ENCODE data around the gene MXD3.

Gene MXD3

DNA sequence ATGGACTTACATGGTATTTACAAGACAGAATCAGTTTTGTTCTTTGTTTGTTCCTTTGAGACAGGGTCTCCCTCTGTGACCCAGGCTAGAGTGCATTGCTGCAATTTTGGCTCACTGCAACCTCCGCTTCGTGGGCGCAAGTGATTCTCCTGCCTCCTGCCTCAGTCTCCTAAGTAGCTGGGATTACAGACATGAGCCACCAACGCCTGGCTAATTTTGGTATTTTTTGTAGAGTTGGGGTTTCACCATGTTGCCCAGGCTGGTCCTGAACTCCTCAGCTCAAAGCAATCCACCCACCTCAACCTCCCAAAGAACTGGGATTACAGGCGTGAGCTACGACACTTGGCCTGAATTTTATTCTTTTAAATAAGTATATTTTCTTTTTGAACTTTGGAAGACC is 35.8 kb downstream of the MXD3 start:
- H3K36me3 ChIP-seq, result peaks cover 44% of the 10 kb centered on the region
- H3K27me3 ChIP-seq, result no peaks in the 10 kb centered on the region
- H3K4me3 ChIP-seq (ENCODE audit: low read depth, low read length), result no peak overlapping the region
- TF ChIP-seq, protein P1, sequence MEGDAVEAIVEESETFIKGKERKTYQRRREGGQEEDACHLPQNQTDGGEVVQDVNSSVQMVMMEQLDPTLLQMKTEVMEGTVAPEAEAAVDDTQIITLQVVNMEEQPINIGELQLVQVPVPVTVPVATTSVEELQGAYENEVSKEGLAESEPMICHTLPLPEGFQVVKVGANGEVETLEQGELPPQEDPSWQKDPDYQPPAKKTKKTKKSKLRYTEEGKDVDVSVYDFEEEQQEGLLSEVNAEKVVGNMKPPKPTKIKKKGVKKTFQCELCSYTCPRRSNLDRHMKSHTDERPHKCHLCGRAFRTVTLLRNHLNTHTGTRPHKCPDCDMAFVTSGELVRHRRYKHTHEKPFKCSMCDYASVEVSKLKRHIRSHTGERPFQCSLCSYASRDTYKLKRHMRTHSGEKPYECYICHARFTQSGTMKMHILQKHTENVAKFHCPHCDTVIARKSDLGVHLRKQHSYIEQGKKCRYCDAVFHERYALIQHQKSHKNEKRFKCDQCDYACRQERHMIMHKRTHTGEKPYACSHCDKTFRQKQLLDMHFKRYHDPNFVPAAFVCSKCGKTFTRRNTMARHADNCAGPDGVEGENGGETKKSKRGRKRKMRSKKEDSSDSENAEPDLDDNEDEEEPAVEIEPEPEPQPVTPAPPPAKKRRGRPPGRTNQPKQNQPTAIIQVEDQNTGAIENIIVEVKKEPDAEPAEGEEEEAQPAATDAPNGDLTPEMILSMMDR (IDR thresholded peaks at IDR 0.05; ENCODE audit: low read depth, low read length), result no peak
- no peaks in the 10 kb centered on the region for H3K9me3 ChIP-seq
- H3K4me1 ChIP-seq, result no peaks in the 10 kb centered on the region
- DNase-seq, result no peak

DNA sequence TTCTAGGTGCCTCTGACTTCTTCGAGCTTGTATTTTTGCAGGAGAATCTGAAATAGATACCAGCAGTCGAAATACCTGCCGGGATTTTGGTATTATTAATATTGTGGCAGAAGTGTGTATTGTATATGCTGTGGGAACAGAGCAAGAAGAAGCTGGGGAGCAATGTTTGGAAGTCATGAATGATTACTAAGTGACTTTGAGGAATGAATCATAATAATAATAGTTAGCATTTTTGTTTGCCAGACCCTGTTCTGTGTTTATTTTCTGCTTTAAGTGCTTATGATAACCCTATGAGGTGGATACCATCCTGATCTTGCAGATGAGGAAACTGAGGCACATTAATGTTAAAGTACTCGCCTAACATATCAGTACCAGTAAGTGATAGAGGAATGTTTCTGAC is 40.6 kb downstream of the MXD3 start:
- H3K4me1 ChIP-seq, result no peaks in the 10 kb centered on the region
- TF ChIP-seq, protein P1 (IDR thresholded peaks at IDR 0.05; ENCODE audit: low read depth, low read length), result no peak
- no peak overlapping the region for H3K4me3 ChIP-seq (ENCODE audit: low read depth, low read length)
- no peak for DNase-seq
- peaks cover 75% of the 10 kb centered on the region for H3K36me3 ChIP-seq
- no peaks in the 10 kb centered on the region for H3K9me3 ChIP-seq
- no peaks in the 10 kb centered on the region for H3K27me3 ChIP-seq

DNA sequence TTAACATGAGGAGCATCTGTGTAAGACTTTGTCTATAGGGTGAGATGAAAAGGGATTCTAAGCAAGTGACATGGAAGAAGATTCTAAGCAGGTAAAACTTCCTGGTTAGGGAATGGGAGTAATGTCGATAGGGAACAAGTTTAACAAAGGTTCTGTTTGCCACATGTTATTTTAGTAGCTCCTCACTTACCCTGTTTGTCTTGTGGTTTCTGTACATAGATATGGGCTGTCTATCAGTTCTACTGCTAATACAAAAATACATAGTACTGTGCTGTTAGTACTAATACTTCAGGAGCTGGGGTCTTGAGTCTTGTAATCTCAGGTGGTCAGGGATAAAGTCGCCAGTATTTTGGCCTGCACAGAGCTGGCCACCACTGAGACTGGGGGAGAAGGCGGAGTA is 41.0 kb downstream of the MXD3 start:
- TF ChIP-seq, protein P1 (IDR thresholded peaks at IDR 0.05; ENCODE audit: low read depth, low read length), result no peak
- H3K36me3 ChIP-seq, result peaks cover 75% of the 10 kb centered on the region
- no peak overlapping the region for H3K4me3 ChIP-seq (ENCODE audit: low read depth, low read length)
- no peaks in the 10 kb centered on the region for H3K4me1 ChIP-seq
- DNase-seq, result no peak
- no peaks in the 10 kb centered on the region for H3K27me3 ChIP-seq
- no peaks in the 10 kb centered on the region for H3K9me3 ChIP-seq

DNA sequence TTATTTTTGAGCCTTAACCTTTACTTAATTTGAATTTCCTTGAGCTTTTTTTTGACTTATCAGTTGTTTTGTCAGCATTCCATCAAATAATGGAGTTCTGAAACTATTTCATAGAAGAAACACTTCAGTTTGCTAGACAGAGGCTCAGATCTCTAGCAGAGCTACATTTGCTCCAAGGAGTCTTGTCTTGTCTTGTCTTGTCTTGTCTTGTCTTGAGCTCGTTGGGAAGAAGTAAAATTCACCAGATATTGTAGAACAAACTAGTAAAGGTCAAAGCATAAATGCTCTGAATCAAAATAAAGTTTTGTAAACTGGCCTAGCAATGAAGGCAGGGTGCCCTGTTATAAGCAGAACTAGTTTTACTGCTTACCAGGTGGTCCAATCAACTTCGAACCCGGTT is 41.7 kb downstream of the MXD3 start:
- H3K4me3 ChIP-seq (ENCODE audit: low read depth, low read length), result no peak overlapping the region
- no peaks in the 10 kb centered on the region for H3K27me3 ChIP-seq
- DNase-seq, result no peak
- H3K9me3 ChIP-seq, result no peaks in the 10 kb centered on the region
- peaks cover 74% of the 10 kb centered on the region for H3K36me3 ChIP-seq
- no peaks in the 10 kb centered on the region for H3K4me1 ChIP-seq
- TF ChIP-seq, protein P1 (IDR thresholded peaks at IDR 0.05; ENCODE audit: low read depth, low read length), result no peak

DNA sequence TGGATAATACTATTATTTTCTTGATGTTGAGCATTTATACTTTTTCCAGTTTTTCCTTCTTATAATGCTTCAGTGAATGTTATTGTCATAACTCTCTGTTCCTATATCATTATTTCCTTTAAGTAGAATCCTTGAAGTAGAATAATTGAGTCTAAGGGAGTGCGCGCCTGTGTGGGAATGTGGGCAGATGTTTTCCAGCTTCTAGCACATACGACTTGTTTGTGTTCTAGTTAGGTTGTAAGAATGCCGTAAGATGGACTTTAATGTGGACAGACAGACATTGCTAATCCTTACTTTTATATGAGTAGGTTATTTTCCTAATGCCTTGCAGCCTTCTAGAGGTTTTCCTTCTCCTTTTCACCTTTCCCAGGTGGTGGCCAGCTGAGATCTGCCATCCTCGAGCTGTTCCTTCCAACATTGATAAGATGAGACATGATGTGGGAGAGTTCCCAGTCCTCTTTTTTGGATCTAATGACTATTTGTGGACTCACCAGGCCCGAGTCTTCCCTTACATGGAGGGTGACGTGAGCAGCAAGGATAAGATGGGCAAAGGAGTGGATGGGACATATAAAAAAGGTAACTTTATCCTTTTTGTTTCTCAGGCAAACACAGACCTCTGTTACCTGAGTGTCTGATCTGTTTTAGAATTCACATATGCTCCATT is 42.3 kb downstream of the MXD3 start:
- no peak for DNase-seq
- TF ChIP-seq, protein P1 (IDR thresholded peaks at IDR 0.05; ENCODE audit: low read depth, low read length), result no peak
- Histone ChIP-seq H3K36me3 (peaks cover 72% of the 10 kb centered on the region), H3K4me3 (ENCODE audit: low read depth, low read length) (no peak overlapping the region), H3K27me3 (no peaks in the 10 kb centered on the region), H3K9me3 (no peaks in the 10 kb centered on the region), H3K4me1 (no peaks in the 10 kb centered on the region)

DNA sequence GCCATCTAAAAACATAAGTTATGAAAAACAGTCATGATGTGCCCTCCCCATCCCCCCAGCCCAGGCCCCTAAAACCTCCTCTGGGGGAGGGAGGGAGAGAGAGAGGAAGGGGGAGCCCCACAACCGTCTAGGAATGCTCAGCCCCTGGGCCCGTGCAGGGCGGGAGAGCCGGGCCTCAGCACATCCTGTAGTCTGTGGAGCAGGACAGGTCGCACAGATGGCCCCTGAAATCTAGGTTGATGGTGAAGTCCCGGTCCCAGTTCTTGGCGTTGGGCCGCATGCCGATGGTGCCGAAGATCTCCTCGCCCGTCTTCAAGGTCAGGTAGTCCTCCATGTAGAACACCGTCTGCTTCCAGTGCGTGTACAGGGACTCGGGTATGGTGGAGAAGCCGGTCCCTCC is 46.3 kb downstream of the MXD3 start:
- no peaks in the 10 kb centered on the region for H3K27me3 ChIP-seq
- peaks cover 78% of the 10 kb centered on the region for H3K36me3 ChIP-seq
- no peaks in the 10 kb centered on the region for H3K4me1 ChIP-seq
- H3K4me3 ChIP-seq (ENCODE audit: low read depth, low read length), result no peak overlapping the region
- TF ChIP-seq, protein P1 (IDR thresholded peaks at IDR 0.05; ENCODE audit: low read depth, low read length), result no peak
- DNase-seq, result no peak
- no peaks in the 10 kb centered on the region for H3K9me3 ChIP-seq

All from BE2C (cell line).